ENCODE measurements around the gene APOBEC3F. TPM values are rescaled to one million over a fixed set of nuclear protein-coding genes. Genes with fewer than 3 reads are reported as not detected.

The APOBEC3F gene
- total RNA-seq, 2 donors from 2014 or later: 21.7 to 31.6 TPM

DNA sequence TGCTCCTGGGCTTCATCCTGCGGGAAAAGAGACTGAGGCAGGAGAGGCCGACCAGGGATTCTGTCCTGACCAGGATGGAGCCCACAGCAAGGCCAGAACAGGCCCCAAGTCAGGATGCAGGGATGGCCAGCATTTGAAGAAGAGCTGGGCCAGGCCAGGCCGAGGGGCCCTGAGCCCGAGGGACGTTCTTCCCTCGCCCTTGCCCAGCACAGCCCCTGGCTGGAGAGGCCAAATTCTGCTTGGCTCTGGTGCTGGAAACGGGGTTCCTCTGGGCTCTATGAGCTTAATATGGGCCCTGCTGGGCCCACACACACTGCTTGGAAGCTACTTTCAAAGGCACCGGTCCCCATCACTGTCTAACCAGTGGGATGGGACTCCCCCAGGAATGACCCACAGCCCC is 44.0 kb downstream of the APOBEC3F start:
- no peak overlapping the region for H3K4me3 Mint-ChIP-seq
- no peaks in the 10 kb centered on the region for H3K27me3 Mint-ChIP-seq
- DNase-seq (ENCODE audit: low spot score): no peak
- peaks cover 9% of the 10 kb centered on the region for H3K36me3 Mint-ChIP-seq
- no peak for ATAC-seq
- H3K4me1 Mint-ChIP-seq (ENCODE audit: low read depth in 2 of 2): peaks cover 71 to 72% of the 10 kb centered on the region in 2 donors
- peak overlapping the region; percentile 96 to 98 for H3K27ac Mint-ChIP-seq
- H3K9me3 Mint-ChIP-seq: no peaks in the 10 kb centered on the region

DNA sequence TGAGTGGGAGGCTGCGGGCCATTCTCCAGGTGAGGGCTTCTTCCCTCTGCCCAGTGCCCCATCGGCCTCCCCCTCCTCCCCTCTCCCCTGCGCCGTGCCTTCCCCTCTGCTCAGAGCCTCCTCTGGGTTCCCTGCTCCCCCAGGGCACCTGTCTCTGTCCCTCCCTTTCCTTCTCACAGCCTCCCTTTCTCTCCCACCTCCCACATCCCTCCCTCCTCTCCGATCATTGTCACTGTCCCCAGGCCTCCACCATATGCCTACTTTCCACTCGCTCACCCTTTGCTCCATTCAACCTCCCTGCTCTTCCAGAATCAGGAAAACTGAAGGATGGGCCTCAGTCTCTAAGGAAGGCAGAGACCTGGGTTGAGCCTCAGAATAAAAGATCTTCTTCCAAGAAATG is 46.4 kb downstream of the APOBEC3F start:
- ATAC-seq: no peak
- Mint-ChIP-seq H3K4me1 (ENCODE audit: low read depth in 2 of 2) (peaks cover 71 to 72% of the 10 kb centered on the region in 2 donors), H3K27ac (peak overlapping the region; percentile 95 to 98), H3K9me3 (no peaks in the 10 kb centered on the region), H3K4me3 (no peak overlapping the region), H3K27me3 (no peaks in the 10 kb centered on the region), H3K36me3 (peaks cover 5% of the 10 kb centered on the region)
- DNase-seq (ENCODE audit: low spot score): no peak

DNA sequence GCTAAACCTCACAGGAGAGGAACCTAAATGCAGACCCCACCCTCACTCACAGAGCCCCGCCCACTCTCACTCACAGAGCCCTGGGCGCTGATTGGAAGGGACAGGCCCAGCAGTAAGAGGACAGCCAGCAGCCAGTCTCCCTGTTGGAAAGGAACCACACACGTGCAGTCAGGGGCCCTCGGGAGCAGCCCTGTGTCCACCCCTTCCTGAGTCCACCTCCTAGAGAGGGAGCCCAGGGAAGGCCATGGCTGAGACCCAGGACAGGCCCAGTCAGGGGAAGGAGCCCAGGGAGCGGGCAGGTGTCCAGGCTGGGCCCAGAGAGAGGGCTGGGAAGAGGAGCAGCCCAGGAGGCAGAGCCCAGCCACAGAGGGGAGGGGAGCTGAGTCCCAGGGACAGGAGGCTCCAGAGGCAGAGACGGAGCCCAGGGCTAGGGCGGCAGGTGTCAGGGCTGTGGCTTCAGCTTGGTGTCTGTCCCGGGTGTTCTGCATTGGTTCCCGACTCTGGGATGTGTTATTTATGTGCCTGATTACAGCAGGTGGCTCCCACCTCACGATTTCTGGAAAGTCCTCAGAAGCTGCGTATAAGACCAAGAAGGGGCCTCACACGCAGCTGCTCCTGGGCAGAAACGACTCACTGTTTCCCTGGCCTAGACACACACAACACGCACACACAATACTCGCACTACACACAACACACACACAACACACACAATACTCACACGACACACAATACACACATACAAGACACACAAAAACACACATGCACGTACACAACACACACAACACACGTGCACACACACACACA is 47.4 kb downstream of the APOBEC3F start:
- Mint-ChIP-seq H3K27me3 (no peaks in the 10 kb centered on the region), H3K27ac (peak overlapping the region; percentile 95 to 98), H3K4me1 (ENCODE audit: low read depth in 2 of 2) (peaks cover 73 to 75% of the 10 kb centered on the region in 2 donors), H3K36me3 (peaks cover 5% of the 10 kb centered on the region), H3K4me3 (peak overlapping the region; percentile 41), H3K9me3 (no peaks in the 10 kb centered on the region)
- ATAC-seq (no peak), DNase-seq (ENCODE audit: low spot score) (no peak)

DNA sequence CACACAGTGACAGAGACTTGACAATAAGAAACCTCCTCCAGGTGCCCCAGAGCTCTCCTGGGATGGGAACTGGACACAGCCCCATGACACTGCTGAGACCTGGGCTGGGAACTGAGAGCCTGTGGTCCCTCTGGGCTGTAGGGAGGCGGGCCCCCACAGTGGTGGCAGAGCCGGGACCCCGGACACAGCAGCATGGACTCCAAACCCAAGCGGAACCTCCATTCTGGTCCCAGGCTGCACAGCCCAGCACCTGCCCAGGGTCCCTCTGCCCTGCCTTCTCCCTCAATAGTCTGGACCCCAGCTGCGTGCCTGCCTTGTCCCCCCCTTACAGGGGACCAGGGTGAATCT is 48.0 kb downstream of the APOBEC3F start:
- DNase-seq (ENCODE audit: low spot score): no peak
- peaks cover 71 to 76% of the 10 kb centered on the region in 2 donors for H3K4me1 Mint-ChIP-seq (ENCODE audit: low read depth in 2 of 2)
- H3K27me3 Mint-ChIP-seq: no peaks in the 10 kb centered on the region
- H3K4me3 Mint-ChIP-seq: peak overlapping the region; percentile 33
- no peaks in the 10 kb centered on the region for H3K9me3 Mint-ChIP-seq
- peaks cover 5% of the 10 kb centered on the region for H3K36me3 Mint-ChIP-seq
- H3K27ac Mint-ChIP-seq: peak overlapping the region; percentile 95 to 98
- ATAC-seq: no peak

DNA sequence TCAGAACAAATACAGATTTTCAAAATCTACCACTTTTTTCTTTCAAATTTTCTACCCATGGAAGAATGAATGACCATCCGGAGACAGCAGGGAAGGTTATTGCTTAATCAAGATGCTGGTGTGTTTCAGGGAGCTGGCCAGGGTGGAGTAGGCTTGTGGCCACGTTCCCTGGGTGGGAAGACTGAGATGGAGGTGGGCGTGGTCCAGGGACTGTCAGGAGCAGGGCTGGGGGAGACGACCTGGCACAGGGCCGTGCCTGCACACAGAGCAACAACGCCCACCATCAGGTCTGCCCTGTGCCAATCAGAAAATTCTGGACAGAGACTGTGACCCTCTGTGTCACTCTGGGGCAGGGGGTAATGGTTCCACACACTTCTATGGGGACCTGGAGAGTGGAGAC is 49.3 kb downstream of the APOBEC3F start:
- Mint-ChIP-seq H3K27me3 (no peaks in the 10 kb centered on the region), H3K27ac (peak overlapping the region; percentile 95 to 98), H3K36me3 (peaks cover 5% of the 10 kb centered on the region), H3K9me3 (no peaks in the 10 kb centered on the region), H3K4me3 (peak overlapping the region; percentile 84), H3K4me1 (ENCODE audit: low read depth in 2 of 2) (peaks cover 80 to 83% of the 10 kb centered on the region in 2 donors)
- no peak for DNase-seq (ENCODE audit: low spot score)
- ATAC-seq: no peak

DNA sequence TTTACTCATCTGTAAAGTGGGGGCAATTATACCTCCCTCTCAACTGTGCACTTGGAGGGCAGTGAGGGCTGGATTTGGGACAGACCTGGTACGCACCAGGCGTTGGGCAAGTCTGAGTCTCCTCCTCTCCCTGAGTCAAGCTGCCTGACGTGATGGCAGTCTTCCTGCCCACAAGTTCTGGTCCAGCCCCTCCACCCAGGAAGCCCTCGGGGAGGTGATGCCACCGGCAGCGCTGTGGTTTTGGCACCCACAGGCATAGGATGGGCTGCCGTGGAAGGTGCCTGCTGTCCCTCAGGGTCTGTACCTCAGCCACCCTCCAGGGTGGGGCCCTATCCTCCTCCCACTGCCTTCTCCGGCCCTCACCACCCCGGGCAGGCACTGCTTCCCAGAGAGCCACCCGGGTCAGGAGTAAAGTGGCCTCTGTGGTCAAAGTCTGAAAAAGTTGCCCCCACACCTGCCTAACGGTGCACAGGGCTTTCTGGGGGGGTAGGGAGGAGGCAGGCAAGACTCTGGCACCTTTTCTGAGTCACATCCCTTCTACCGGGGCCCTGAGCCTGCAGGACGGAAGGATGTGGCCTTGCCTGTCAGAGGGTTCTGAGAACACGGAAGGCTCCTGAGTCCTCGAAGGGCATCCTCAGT is 49.9 kb downstream of the APOBEC3F start:
- Mint-ChIP-seq H3K4me1 (ENCODE audit: low read depth in 2 of 2) (peaks cover 82 to 84% of the 10 kb centered on the region in 2 donors), H3K4me3 (peak overlapping the region; percentile 84), H3K27ac (peak overlapping the region; percentile 95 to 98), H3K9me3 (no peaks in the 10 kb centered on the region), H3K36me3 (peaks cover 5% of the 10 kb centered on the region), H3K27me3 (no peaks in the 10 kb centered on the region)
- peak; percentile 86 to 88 for ATAC-seq
- peak; percentile 98 for DNase-seq (ENCODE audit: low spot score)

DNA sequence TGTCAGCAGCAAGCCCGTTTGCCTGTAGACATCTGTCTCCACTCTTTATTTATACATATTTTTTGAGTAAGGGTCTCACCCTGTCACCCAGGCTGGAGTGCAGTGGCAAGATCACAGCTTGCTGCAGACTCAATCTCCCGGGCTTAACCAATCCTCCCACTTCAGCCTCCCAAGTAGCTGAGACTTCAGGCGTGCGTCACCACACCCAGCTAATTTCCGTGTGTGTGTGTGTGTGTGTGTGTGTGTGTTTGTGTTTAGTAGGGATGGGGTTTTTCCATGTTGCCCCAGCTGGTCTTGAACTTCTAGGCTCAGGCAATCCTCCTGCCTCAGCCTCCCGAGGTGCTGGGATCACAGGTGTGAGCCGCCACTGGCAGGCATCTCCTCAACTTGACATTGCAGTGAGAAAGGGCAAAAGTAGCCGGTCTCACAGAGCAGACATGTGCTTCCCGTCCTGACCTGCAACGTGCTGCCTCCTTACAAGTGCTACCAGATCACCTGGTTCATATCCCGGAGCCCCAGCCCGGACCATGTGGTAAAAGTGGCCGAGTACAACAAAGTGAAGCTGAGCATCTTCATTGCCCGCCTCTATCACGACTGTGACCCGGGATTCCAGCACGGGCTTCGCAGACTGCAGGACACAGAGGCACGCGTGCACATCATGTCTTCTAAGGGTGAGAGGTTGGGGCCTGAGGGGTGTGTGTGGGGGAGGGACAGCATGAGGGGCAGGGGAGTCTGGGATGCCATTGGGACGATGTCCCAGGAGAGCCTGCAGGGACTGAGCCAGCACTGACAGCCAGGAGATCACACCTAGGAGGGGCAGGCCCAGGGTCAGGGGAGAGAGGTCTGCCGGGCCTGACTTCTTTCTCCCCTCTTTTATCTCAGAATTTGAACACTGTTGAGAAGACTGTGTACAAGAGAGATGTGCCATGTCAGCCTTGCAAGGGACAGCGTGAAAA is 50.7 kb downstream of the APOBEC3F start:
- DNase-seq (ENCODE audit: low spot score) (no peak), ATAC-seq (peak; percentile 0 to 2)
- Mint-ChIP-seq H3K36me3 (peaks cover 2% of the 10 kb centered on the region), H3K27ac (peak overlapping the region; percentile 95 to 98), H3K9me3 (no peaks in the 10 kb centered on the region), H3K4me3 (peak overlapping the region; percentile 84), H3K4me1 (ENCODE audit: low read depth in 2 of 2) (peaks cover 84 to 86% of the 10 kb centered on the region in 2 donors), H3K27me3 (no peaks in the 10 kb centered on the region)

DNA sequence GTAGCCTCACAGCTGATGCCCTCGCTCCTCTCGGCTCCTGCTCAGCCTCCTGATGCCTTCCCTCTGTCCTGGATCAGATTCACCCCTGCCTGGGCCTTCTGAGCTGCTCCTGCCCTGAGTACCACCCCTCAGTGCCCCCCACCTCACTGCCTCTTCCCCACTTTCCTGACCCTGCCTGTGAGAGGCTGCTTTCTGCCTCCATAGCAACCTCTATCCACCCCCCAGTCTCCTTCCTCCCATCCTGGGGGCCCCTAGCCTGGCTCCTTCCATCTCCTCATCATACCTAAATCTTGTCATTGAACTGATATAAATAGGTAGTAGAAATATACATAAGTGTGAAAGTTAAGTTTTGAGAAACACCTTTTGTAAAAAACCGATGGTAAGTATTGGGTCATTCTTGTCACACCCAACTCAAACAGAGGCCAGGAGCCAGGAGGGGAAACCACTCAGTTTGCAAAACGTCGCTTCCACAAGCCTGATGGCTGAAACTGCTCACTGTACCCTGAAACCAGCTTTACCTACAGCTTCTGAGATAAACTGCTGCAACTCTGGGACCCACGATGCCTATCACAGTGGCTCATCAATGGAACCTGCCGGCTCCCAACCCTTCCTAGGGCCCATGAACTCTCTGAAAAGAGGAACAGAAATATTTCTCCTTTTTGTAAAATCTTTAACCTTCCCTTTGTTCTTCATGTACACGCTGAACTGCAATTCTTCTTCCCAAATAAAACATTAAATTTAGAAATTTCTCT is 51.6 kb downstream of the APOBEC3F start:
- H3K9me3 Mint-ChIP-seq: no peaks in the 10 kb centered on the region
- peak overlapping the region; percentile 84 for H3K4me3 Mint-ChIP-seq
- no peak for DNase-seq (ENCODE audit: low spot score)
- peaks cover 85 to 86% of the 10 kb centered on the region in 2 donors for H3K4me1 Mint-ChIP-seq (ENCODE audit: low read depth in 2 of 2)
- peak overlapping the region; percentile 95 to 98 for H3K27ac Mint-ChIP-seq
- H3K27me3 Mint-ChIP-seq: no peaks in the 10 kb centered on the region
- peak; percentile 7 to 9 for ATAC-seq
- H3K36me3 Mint-ChIP-seq: no peaks in the 10 kb centered on the region

DNA sequence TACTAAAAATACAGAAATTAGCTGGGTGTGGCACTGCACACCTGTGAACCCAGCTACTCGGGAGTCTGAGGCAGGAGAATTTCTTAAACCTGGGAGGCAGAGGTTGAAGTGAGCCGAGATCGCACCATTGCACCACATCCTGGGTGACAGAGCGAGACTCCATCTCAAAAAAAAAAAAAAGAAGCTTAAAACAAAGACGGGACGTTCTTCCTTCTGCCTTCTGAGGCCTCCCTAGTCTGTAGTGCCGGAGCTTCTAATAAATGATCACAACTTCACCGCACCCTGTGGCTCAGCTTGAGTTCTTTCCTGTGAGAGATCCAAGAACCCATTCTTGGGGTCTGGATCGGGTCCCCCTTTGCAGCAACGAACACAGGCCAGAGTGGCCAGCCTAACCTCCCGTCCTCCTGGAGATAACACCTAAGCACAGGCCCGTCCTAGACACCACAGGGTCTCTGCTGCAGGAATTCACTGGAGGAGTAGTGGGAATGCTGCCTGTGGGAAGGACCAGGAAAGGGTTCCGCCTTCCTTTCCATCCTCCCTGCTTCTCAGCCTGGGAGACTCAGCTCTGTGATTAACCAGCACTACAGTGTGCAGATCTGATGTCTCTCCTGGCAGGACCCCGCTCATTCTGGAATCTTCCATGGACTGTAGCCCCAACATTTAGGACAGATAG is 54.2 kb downstream of the APOBEC3F start:
- no peak for DNase-seq (ENCODE audit: low spot score)

DNA sequence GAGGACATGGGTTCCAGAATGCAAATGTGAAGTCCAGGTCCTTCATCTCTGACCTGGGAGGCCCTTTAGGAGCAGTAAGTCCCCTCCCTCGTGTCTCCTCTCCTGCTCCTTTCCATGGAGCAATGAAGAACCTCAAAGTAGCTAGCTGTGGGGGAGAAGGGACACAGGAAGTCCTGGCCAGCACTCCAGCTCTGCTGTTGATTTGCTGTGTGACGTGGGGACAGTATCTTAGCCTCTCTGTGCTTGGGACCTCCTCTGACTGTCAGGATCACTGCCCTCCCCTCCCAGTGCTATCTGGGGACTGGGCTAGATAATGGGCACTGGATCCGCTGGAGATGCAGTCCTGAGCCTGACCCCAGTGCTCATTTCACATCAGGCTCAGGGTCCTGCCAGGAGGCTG is 55.3 kb downstream of the APOBEC3F start:
- Mint-ChIP-seq H3K36me3 (no peaks in the 10 kb centered on the region), H3K27ac (peak overlapping the region; percentile 95 to 98), H3K9me3 (no peaks in the 10 kb centered on the region), H3K4me1 (ENCODE audit: low read depth in 2 of 2) (peaks cover 84 to 85% of the 10 kb centered on the region in 2 donors), H3K27me3 (no peaks in the 10 kb centered on the region), H3K4me3 (peak overlapping the region; percentile 70)
- ATAC-seq: no peak
- DNase-seq (ENCODE audit: low spot score): no peak

More for the DNA sequence above, 54.2 kb downstream of the APOBEC3F start:
- H3K27me3 Mint-ChIP-seq: no peaks in the 10 kb centered on the region
- peaks cover 85 to 86% of the 10 kb centered on the region in 2 donors for H3K4me1 Mint-ChIP-seq (ENCODE audit: low read depth in 2 of 2)
- H3K9me3 Mint-ChIP-seq: no peaks in the 10 kb centered on the region
- peak overlapping the region; percentile 95 to 98 for H3K27ac Mint-ChIP-seq
- no peaks in the 10 kb centered on the region for H3K36me3 Mint-ChIP-seq
- H3K4me3 Mint-ChIP-seq: peak overlapping the region; percentile 70
- no peak for ATAC-seq

DNA sequence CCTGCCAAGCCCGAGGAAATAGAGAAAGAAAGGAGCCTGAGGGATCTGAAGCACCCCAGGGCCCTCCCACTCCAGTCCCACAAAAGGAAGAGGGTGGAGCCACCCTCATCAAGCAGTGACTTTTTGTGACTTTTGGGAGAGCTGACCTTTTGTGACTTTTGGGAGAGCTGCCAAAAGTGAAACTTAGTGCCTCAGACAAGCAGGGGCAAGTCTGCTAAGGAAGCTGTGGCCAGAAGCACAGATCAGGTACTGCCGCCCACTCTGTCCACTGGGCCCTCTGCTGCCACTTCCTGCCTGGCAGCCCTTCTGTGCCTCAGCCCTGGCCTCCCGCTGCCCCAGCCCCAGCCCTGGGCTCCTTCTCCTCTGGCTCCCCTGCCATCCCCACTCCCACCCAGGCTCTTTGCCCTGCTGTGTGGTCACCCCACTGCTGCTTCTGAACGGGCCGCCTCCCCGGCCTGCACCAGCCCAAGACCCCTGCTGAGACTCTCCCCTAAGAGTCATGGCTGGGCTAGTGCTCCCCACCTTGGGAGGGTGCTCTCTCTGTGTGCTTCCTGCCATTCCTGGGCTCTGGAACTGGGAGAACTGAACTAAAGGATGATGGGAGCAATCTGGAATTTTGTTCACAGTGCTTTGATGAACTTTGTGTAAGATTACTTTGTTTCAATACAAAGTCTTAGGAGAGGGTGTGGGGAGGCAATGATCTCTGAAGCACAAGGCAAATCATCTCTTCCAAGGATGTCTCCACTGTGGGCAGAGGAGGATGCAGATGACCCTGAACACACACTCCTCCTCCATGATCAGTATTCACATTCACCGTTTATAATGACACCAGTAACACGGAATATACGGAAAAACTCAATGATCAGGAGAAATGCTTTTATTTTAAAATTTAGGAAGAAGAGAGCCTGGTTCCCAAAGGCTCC is 56.7 kb downstream of the APOBEC3F start, which contains the start of gene APOBEC3H:
APOBEC3H (plus strand) TSS at position 147 of the 923 bp plus-strand sequence. CDS start 3,035 bp downstream, outside the sequence.
- H3K27ac Mint-ChIP-seq: peak within 1 kb of the TSS; percentile 95 to 98
- peak within 1 kb of the TSS; percentile 83 for H3K4me3 Mint-ChIP-seq
- DNase-seq (ENCODE audit: low spot score): peak; percentile 78
- no peaks in the 10 kb centered on the region for H3K27me3 Mint-ChIP-seq
- H3K4me1 Mint-ChIP-seq (ENCODE audit: low read depth in 2 of 2): peaks cover 74 to 78% of the 10 kb centered on the region in 2 donors
- no peaks in the 10 kb centered on the region for H3K9me3 Mint-ChIP-seq
- no peaks in the 10 kb centered on the region for H3K36me3 Mint-ChIP-seq
- ATAC-seq: peak; percentile 45 to 72

DNA sequence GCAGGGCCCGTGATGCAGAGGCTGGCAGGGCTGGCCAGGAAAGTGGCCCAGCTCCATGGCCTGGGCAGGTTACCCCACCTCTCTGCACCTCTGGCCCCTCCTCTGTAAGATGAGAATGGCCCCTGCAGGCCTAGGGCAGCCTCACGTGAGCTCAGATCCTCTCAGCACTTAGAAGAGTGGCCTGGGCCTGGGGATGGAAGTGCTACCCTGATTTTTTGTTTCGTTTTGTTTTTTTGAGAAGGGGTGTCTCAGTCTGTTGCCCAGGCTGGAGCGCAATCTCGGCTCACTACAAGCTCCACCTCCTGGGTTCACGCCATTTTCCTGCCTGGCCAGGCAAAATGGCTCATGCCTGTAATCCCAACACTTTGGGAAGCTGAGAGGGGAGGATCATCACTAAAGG is 57.4 kb downstream of the APOBEC3F start:
- H3K27me3 Mint-ChIP-seq: no peaks in the 10 kb centered on the region
- H3K9me3 Mint-ChIP-seq: no peaks in the 10 kb centered on the region
- peaks cover 67 to 74% of the 10 kb centered on the region in 2 donors for H3K4me1 Mint-ChIP-seq (ENCODE audit: low read depth in 2 of 2)
- DNase-seq (ENCODE audit: low spot score): no peak
- peak overlapping the region; percentile 83 for H3K4me3 Mint-ChIP-seq
- H3K27ac Mint-ChIP-seq: peak overlapping the region; percentile 95 to 98
- no peaks in the 10 kb centered on the region for H3K36me3 Mint-ChIP-seq
- no peak for ATAC-seq

Measured in natural killer cell treated with Interleukin-12 subunit alpha and Interleukin-12 subunit beta and Interleukin-15 and Interleukin-18, amount 100 ng/mL, for 72 hours (primary cell).